M059J (cell line): Measurements from ENCODE around the gene OR2B2. TPM values are rescaled to one million over a fixed set of nuclear protein-coding genes. Genes with fewer than 3 reads are reported as not detected.

Experiments used
- DNase-seq: peaks from one replicate; pipeline ENCODE4 v3.0.0-alpha.2; 2012; ENCODE audit warnings: low read depth
- total RNA-seq: library from RNA; depleted of rRNA; stranded (reverse); fragments of >200 nt; shearing (Covaris generic); gene quantifications from 2 replicates; pipeline ENCODE4 v1.2.3, GENCODE V29; 2014; rRNA removed

OR2B2 gene
- total RNA-seq, 1 experiment from 2014 or later: not detected

DNA sequence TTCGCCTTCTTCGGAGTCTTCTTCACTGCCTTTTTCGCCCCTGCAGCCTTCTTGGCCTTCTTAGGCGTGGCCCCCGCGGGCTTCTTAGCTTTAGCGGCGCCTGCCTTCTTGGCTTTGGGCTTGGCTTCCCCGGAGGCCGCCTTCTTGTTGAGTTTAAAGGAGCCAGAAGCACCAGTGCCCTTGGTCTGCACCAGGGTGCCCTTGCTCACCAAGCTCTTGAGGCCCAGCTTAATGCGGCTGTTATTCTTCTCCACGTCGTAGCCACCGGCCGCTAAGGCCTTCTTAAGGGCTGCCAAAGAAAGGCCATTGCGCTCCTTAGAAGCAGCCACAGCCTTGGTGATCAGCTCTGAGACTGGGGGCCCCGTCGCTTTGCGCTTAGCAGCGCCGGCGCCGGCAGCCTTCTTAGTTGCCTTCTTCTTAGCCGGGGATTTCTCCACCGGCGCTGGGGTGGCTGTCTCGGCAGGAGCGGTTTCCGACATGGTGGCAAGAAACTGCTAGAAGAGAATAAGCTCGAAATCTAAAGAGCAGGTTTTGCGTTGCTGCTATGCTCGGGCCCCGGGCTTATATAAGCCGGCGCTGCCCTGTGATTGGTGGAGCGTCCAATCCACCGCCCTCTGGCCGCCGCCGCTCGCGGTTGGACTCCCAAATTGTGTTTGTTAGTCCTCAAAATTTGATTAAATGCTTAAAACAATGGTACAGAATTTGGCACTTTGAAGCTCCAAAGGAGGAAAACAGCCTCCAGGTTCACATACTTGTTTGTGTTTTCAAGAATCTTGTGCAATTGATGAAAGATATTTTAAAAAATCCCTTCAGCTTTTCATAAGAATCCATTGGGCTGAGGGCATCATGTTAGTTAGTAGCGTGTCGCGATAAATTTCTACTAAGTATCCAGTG, 44.9 kb downstream of the OR2B2 start:
- peak; percentile 94 for DNase-seq

GRCh38 chr6:27866357-27867050, 45.7 kb downstream of the OR2B2 start:
- peak; percentile 94 for DNase-seq

DNA sequence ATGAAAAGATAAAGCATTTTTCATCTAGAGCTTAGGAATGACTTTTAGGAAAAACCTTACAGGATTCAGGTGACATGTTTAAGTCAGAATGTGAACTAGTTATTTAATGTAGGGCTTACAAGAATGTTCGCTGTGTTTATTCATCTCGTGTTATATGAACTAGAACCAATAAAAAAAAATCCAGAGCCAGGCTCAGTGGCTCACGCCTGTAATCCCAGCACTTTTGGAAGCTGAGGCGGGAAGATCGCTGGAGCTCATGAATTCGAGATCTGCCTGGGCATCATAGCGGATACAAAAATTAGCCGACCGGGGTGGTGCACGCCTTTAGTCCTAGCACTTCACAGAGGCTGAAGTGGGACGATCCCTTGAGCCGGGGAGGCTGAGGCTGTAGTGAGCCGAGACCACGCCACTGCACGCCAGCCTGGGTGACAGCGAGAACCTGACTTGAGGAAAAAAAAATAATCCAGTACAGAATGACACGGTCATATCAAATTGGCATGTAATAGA, 46.3 kb downstream of the OR2B2 start:
- DNase-seq: peak; percentile 87

DNA sequence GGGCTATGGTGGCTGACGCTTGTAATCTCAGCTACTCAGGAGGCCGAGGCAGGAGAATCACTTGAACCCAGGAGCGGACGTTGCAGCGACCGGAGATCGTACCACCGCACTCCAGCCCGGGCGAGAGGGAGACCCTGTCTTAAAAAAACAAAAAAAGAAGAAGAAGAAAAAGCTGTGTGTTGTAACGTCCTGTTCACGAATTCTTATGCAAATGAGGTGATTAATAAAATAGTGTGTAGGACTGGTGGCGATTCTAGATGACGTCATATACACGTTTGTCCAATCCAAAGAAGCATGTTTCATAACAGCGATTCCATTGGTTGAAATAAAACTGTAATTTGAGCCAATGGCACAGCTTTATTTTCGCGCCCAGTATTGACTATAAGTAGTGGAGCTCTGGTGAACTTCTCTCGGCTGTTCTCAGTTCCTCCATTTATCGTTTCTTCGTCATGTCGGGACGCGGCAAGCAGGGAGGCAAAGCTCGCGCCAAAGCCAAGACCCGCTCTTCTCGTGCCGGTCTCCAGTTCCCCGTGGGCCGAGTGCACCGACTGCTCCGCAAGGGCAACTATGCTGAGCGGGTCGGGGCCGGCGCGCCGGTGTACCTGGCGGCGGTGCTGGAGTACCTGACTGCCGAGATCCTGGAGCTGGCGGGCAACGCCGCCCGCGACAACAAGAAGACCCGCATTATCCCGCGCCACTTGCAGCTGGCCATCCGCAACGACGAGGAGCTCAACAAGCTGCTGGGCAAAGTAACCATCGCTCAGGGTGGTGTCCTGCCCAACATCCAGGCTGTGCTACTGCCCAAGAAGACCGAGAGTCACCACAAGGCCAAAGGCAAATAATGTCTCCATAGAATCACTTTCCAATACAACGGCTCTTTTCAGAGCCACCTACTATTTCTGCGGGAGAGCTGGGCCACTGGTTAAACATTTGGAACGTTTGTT, 47.0 kb downstream of the OR2B2 start:
- DNase-seq: peak; percentile 99

- DNase-seq: no peak
Measured at GRCh38 chr6:27863962-27864905, 48.0 kb downstream of the OR2B2 start.

GRCh38 chr6:27862396-27863066, 49.7 kb downstream of the OR2B2 start:
- DNase-seq: peak; percentile 59

DNA sequence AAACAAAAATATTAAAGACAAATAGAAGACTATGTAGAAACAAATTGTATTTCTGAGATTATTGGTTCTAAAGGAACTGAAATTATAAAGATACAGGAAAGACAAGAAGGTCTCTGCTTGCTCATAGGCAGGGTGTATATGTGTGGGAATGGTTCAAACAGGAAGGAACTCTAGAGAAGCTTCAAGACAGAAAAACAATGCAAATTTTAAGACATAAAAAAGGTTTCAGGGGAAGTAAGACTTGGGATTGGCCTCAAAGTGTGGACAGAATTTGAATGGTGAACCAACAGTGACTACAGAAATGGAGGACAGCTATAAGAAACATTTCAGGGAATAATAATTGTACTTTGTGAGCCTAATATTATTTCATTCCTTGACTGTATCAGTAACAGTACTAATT, 50.3 kb downstream of the OR2B2 start:
- DNase-seq: no peak

- DNase-seq: no peak
Measured at GRCh38 chr6:27861276-27861840, 50.8 kb downstream of the OR2B2 start.

Other genes starting within 250 kb of the OR2B2 start
- gene OR2B6, start 44.8 kb upstream of the OR2B2 start, total RNA-seq: 0.15 and 0.27 TPM in 2 replicates
- 0.89 and 1.6 TPM in 2 replicates for gene ZNF165, start 168.2 kb upstream of the OR2B2 start, total RNA-seq
- gene ZSCAN16, start 212.2 kb upstream of the OR2B2 start, total RNA-seq: 1.9 and 7.8 TPM in 2 replicates
- gene ZKSCAN8, start 229.5 kb upstream of the OR2B2 start, total RNA-seq: 16.4 and 20.6 TPM in 2 replicates